Left cardiac atrium (tissue), 4 donors: ENCODE measurements around the gene CAMSAP1. TPM values are rescaled to one million over a fixed set of nuclear protein-coding genes. Genes with fewer than 3 reads are reported as not detected.

ENCODE experiments used
- ATAC-seq, 2 donors: fragments of 200-7000 bp; cut with Tn5 transposase; one replicate each; pipeline ENCODE4 v1.9.1; 2020; ENCODE audit warnings: mild to moderate bottlenecking in 2 of 2, moderate library complexity in 2 of 2
- DNase-seq: peaks from one replicate; pipeline ENCODE4 v3.0.0-alpha.2; 2020
- intact Hi-C, 2 donors: fragments of 100-400 bp; cut with DNase I; formaldehyde crosslinking; loops; one replicate each; pipeline versions ENCODE4 v1.14.1 to v1.15.1; 2022 to 2023
- total RNA-seq, 2 donors: library from RNA; stranded (reverse); fragmentation: NEBNext Ultra II Directional; extraction: Animal tissue kit (Norgen Biotek cat#: 25700); gene quantifications; one replicate each; pipeline ENCODE4 v1.2.1, GENCODE V29; 2021
- donor health status: DM: no; HTN: yes; CAD: no.
- donor health status: DM: no; HTN: yes; CAD: no; lungs with severe emphysema.
- donor health status: DM: yes; HTN: yes; CAD: no.
- donor health status: Dilated cardiomyopathy.

The CAMSAP1 gene
- total RNA-seq, 2 donors from 2014 or later: 17.2 to 17.6 TPM

DNA sequence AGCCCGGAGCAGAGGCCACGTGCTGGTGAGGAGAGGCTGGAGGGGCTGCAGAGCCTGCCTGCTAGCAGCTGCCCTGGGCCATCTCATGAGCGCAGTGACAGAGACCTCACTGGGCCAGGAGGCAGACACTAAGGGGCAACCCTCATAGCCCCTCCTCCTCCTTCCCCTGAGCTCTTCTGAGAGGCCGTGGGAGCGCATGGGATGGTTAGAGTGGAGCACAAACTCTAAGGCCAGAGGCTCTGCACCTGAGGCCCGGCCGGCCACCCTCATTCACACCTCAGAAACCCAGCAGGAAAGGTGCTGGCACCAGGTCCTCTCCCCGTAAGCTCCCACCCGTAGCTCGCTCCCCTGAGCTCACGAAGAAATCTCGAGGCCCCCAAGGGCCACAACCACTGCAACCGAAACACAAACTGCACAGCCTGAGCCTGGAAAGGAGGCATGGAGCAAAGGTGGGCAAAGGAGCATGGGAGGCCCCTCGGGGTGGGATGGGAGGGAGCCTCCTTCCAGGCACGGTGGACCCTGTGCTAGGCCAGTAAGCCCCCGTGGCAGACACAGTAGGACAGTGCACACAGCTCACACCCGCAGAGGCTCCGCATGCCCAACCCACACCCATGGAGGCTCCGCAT, 17.7 kb downstream of the CAMSAP1 start:
- ATAC-seq (no peak), DNase-seq (no peak)
- intact Hi-C loops: no loop called here

DNA sequence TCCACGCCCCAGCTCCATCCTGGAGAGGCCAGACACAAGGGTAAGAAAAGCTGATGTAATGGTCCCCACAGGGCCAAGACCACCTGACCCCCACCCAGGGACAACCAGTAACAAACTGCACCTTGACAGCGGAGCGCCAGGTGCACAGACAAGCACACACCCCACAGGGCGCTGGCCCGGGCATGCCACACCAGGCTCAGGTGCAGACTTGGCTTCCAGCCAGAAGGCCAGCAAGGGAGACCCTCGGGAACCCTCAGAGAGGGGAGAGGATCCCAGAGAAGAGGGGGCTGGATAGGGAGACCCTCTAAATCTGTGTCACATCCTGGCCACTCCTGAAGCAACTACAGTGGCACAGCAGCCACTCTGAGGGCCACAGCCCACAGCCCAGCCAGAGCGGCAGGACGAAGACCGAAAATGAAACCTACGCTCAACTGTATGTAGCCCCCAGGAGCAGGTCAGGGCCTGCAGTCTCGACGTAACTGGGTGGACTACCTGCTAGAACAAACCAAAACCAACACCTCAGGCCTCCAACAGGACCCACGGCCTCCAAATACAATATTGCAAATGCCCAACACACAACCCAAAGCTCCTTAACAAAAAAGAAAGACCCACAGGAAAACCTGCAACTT, 18.5 kb downstream of the CAMSAP1 start:
- ATAC-seq: no peak
- DNase-seq: no peak
- intact Hi-C loops: no loop called here

DNA sequence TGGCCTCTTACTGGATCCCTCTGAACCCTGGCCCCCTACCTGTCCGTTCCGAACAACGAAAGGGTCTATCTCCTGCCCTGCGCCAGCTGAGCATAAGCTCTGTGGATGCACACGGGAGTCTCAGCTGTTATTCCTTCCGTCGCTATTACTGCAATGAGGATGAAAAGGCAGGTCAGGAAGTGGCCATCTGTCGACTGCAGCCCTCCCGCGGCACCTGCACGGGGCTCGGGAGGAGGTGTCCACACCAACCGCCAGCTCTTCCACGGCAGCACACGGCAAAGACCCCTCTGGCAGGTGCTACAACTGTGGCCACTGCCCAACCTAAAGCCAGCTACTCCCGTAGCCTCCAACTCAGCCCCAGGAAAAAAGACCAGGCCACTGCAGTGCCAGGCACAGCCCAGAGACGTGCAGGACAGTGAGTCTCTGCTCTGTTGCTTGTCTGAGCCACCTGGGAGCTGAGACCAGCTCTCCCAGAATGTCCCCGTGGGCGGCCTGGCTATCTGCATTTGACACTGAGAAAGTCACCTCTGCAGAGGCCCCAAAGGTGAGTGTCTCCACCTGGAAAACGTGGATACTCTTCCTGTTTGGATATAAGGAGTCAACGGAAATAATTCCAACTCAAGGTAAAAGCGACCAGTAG, 19.1 kb downstream of the CAMSAP1 start:
- intact Hi-C loops: no loop called here
- no peak for DNase-seq
- ATAC-seq: no peak

GRCh38 chr9:135887585-135888050, 19.7 kb downstream of the CAMSAP1 start:
- intact Hi-C loops: no loop called here
- ATAC-seq (peak; percentile 35 to 47), DNase-seq (no peak)

GRCh38 chr9:135887021-135887507, 20.3 kb downstream of the CAMSAP1 start:
- DNase-seq (peak; percentile 44), ATAC-seq (peak; percentile 23 to 28)
- intact Hi-C loops: no loop called here

GRCh38 chr9:135886147-135886981, 21.0 kb downstream of the CAMSAP1 start:
- intact Hi-C loops: no loop called here
- ATAC-seq (no peak), DNase-seq (no peak)

- DNase-seq: no peak
- intact Hi-C loops: no loop called here
Observed at GRCh38 chr9:135885100-135885853, 22.1 kb downstream of the CAMSAP1 start.

DNA sequence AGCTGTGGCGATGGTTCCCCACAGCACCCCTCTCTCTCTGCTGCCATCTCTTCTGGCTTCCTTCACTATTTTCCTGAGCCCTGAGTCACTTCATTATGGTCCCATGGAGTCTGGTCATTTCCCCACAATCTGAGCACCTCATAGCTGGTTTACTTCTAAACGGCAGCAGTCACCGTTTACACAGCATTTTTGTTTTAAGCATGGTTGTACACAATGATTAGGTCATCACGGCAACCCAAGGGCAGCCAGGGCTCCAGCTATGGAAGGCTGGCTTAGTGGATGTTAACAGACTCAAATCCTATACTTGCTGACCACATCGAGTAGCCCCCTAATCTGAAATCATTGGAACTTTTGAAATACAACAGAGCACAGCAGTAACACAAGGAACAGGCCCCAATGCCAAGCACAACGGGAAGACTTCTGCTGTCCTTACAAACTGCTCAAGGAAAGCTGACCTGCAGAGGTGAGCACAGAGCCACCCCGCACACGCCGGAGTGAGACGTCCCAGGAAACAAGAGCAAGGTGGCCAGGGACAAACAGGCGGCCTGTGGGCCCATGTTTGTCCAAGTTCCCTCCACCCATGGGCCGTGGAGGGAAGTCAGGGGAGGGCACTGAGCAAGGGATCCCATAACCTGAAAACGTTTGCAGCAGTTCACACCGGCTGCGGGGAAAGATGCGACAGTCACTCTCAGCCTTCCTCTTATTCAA, 22.9 kb downstream of the CAMSAP1 start:
- ATAC-seq (no peak), DNase-seq (no peak)
- intact Hi-C loops: no loop called here

More at GRCh38 chr9:135885100-135885853, 22.1 kb downstream of the CAMSAP1 start:
- ATAC-seq: no peak

GRCh38 chr9:135883410-135884089, 23.8 kb downstream of the CAMSAP1 start:
- ATAC-seq (no peak), DNase-seq (no peak)
- intact Hi-C loops: no loop called here

DNA sequence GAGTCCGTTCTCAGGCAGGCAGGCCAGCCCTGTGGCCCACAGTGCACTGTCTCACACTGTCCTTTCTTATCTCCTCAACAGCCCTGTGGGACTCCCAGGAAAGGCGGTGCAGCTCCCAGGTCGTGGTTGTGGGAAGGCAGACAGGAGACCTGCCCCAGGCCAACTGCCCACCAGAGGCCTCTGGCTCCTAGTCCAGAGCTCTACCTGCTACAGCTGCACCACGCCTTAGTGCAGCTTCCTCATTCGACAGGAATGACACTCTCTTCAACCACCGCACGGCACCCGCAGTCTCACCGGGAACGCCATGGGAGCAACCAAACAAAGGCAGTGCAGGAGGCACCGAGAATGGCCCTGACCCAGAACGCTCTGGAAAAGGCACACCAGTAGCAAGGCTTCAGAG, 25.3 kb downstream of the CAMSAP1 start:
- DNase-seq (no peak), ATAC-seq (no peak)
- intact Hi-C loops: no loop called here

GRCh38 chr9:135880438-135880837, 26.9 kb downstream of the CAMSAP1 start:
- ATAC-seq (no peak), DNase-seq (no peak)
- intact Hi-C loops: no loop called here

- ATAC-seq (peak; percentile 57 to 58), DNase-seq (no peak)
- intact Hi-C loops: no loop called here
Observed at GRCh38 chr9:135879619-135880018, 27.7 kb downstream of the CAMSAP1 start.

DNA sequence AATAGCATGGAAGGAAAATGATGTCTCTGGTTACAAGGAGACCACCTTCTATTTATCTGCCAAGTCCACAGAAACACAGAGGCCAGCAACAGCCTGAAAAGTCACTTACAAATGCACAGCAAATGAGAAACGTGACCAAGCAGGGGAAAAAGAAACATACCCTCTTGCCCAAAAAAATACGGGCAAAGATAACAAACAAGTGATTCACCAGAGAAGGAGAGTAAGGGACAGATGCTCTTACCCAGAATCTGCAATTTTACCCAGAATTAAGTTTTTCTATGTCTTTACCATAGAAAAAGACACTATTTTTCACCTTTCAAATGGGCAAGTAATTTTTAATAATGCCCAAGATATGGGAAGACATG, 28.1 kb downstream of the CAMSAP1 start:
- no peak for DNase-seq
- no peak for ATAC-seq
- intact Hi-C loops: no loop called here

DNA sequence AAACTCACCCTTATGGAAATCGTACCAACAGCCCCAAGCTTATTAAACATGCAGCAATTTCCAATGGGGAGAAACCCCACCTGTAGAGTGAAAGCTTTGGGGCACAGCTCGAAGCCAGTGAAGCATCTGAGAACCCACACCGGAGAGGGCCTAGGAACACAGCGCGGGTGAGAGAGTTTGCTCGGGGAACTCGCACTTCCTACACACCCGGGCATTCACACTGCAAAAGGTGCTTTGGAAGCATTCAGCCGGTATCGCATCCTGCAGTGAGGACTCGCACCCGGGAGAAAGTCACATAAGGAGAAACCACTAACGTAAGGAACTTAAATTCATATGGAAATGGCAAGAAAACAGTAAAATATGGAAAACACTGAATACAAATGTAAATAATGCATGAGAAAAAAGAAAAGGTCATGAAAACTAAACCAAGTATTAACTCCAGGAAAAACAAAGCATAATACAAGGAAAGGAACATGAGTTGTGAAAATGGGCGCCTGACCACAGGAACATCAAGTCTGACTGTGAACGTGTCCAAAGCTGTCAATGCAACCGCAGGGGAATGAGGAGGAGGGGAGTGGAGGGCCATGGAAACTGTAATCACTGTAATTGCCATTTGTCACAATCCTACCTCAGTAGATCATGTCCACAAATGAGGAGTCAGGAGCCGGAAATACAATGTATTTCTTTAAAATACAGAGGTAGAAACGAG, 28.7 kb downstream of the CAMSAP1 start:
- DNase-seq (no peak), ATAC-seq (no peak)
- intact Hi-C loops: no loop called here

DNA sequence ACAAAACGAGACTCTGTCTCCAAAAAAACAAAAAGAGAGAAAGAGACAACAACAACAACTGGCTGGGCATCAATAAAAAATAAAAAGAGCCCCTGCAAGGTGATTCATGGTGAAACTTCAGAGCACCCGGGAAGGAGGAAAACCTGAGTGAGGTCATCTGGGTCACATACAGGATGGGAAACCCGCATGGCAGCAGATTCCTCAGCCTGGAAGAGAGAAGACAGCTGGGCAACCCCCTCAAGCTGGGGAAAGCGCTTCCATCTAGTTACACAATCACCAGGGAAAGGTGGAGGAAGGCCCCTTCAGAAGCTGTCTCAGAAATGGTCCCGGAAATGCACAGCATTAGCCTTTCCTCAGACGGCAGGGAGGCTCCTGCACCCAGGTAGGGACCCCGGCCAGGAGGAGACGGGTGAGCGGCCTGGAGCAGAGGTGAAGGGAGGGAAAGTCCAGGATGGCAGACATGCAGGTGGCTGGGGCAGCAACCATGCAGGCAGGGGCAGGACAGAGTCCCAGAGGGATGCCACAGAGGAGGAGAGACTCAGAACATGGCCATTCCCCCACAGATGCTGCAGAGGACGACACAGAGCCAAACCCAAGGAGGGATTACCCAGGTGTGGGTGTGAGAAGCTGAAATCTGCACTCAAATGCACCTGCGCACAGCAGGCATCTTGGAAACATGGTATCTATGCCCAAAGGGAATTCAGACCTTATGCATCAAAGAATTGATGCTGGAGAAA, 29.4 kb downstream of the CAMSAP1 start:
- no peak for ATAC-seq
- no peak for DNase-seq
- intact Hi-C loops: no loop called here

DNA sequence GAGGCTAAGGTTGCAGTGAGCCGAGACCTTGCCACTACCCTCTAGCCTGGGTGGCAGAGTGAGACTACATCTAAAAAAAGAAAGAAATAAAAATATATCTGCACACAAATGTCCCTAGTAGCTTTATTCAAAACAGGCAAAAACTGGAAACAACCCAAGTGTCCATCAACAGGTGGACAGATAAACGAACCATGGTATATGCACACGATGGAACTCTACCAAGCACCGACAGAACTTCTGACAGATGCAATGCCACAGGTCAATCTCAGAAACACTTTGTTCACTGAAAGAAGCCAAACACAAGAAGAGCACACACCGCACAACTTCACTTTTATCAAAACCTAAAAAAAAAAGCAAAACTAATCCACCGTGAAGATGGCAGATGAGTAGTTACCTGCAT, 30.4 kb downstream of the CAMSAP1 start:
- ATAC-seq: no peak
- intact Hi-C loops: no loop called here
- DNase-seq: no peak

DNA sequence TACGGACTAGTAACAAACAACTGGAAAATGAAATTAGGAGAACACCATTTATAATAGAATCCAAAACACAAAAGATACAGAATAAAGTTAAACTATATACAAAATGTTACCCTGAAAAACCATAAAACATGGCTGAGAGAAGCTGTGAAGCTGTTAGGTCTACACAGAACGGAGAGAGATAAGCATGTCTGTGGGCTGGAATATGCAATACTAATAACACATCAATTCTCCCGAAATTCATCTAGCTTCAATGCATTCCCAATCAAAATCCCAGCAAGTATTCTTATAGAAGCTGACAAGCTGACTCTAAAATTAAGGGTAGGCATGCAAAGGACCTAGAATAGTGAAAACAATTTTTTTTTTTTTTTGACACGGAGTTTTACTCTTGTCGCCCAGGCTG, 32.5 kb downstream of the CAMSAP1 start:
- ATAC-seq (no peak), DNase-seq (no peak)
- intact Hi-C loops: no loop called here
